ENCODE data around the gene POLR1B. TPM values are rescaled to one million over a fixed set of nuclear protein-coding genes. Genes with fewer than 3 reads are reported as not detected.
"Not testable (repeated sequence)": the region's sequence is repeated elsewhere in the genome, so short reads cannot be mapped to it uniquely, and the experiment has no call there.

Gene POLR1B
- total RNA-seq, 1 donor from 2014 or later = 40.8 TPM

GRCh38 chr2:112606547-112606946 is 64.3 kb downstream of the POLR1B start:
- Histone ChIP-seq H3K27me3 (ENCODE audit: control insufficient read depth, insufficient read depth, low read length) (no peaks in the 10 kb centered on the region), H3K36me3 (ENCODE audit: control insufficient read depth, insufficient read depth, low read length) (no peaks in the 10 kb centered on the region), H3K4me3 (ENCODE audit: low read depth, low read length) (no peak overlapping the region)
- no peak for DNase-seq (ENCODE audit: low read depth)
- FAIRE-seq = no peak
- TF ChIP-seq CTCF (IDR thresholded peaks at IDR 0.05; ENCODE audit: insufficient read depth, low read length, severe bottlenecking) = no peak

DNA sequence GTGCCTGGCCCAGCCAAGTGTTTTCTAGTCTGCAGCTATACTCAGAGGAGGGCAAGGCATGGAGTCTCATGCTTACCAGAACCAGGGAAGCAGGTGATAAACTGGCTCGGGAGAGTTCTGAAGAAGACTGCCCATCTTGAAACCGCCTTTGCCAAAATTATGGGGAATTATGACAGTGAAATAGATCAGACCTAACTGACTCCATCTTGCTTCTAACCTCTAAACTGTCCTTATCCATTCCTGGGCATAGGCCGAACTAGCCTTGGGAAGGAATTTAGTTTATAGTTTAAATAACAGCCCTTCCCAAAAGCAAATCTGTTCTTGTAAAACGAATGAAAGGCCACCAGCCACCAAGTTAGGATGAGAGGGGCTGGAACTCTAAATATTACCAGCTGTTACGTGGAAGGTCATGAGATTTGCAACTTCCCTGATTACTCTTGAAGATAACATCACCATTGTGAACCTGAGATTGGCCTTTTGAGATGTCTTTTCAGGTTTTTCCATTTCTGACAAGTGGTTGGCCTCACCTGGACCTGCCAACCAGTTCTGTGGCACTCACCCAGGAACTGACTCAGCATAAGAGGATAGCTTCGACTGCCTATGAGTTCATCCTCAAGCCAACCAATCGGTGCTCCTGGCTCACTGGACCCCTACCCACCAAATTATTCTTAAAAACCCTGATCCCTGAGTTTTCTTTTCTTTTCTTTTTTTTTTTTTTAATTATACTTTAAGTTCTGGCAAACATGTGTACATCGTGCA is 65.6 kb downstream of the POLR1B start:
- FAIRE-seq (no peak), DNase-seq (ENCODE audit: low read depth) (peak; percentile 57)
- Histone ChIP-seq H3K4me3 (ENCODE audit: low read depth, low read length) (no peak overlapping the region), H3K27me3 (ENCODE audit: control insufficient read depth, insufficient read depth, low read length) (no peaks in the 10 kb centered on the region), H3K36me3 (ENCODE audit: control insufficient read depth, insufficient read depth, low read length) (no peaks in the 10 kb centered on the region)
- TF ChIP-seq CTCF (IDR thresholded peaks at IDR 0.05; ENCODE audit: insufficient read depth, low read length, severe bottlenecking) = no peak

DNA sequence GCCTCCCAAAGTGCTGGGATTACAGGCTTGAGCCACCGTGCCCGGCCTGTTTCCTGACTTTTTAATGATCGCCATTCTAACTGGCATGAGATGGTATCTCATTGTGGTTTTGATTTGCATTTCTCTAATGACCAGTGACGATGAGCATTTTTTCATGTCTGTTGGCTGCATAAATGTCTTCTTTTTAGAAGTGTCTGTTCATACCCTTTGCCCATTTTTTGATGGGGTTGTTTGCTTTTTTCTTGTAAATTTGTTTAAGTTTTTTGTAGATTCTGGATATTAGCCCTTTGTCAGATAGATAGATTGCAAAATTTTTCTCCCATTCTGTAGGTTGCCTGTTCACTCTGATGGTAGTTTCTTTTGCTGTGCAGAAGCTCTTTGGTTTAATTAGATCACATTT is 67.1 kb downstream of the POLR1B start:
- not testable (repeated sequence) for H3K27me3 ChIP-seq (ENCODE audit: control insufficient read depth, insufficient read depth, low read length); H3K4me3 ChIP-seq (ENCODE audit: low read depth, low read length); DNase-seq (ENCODE audit: low read depth); H3K36me3 ChIP-seq (ENCODE audit: control insufficient read depth, insufficient read depth, low read length); FAIRE-seq

DNA sequence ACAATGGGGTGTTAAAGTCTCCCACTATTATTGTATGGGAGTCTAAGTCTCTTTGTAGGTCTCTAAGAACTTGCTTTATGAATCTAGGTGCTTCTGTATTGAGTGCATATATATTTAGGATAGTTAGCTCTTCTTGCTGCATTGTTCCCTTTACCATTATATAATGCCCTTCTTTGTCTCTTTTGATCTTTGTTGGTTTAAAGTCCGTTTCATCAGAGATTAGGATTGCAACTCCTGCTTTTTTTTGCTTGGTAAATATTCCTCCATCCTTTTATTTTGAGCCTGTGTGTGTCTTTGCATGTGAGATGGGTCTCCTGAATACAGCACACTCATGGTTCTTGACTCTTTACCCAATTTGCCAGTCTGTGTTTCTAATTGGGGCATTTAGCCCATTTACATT is 70.0 kb downstream of the POLR1B start:
- not testable (repeated sequence) for H3K27me3 ChIP-seq (ENCODE audit: control insufficient read depth, insufficient read depth, low read length); H3K36me3 ChIP-seq (ENCODE audit: control insufficient read depth, insufficient read depth, low read length); DNase-seq (ENCODE audit: low read depth); FAIRE-seq; H3K4me3 ChIP-seq (ENCODE audit: low read depth, low read length)

DNA sequence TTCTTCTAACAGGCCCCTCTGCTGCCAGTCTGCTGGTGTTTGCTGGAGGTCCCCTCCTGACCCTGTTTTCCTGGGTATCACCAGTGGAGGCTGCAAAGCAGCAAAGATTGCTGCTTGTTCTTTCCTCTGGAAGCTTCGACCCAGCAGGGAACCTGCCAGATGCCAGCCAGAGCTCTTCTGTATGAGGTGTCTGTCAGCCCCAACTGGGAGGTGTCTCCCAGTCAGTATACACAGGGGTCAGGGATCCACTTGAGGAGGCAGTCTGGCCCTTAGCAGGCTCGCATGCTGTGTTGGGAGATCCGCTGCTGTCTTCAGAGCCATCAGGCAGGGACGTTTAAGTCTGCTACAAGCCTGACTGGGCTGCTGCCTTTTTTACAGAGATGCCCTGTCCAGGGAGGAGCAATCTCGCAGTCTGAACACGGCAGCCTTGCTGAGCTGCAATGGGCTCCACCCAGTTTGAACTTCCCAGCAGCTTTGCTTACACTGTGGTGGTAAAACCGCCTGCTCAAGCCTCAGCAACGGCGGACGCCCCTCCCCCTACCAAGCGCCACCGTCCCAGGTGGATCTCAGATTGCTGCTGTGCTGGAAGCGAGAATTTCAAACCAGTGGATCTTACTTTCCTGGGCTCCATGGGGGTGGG is 72.1 kb downstream of the POLR1B start:
- Histone ChIP-seq H3K27me3 (ENCODE audit: control insufficient read depth, insufficient read depth, low read length) (no peaks in the 10 kb centered on the region), H3K36me3 (ENCODE audit: control insufficient read depth, insufficient read depth, low read length) (no peaks in the 10 kb centered on the region), H3K4me3 (ENCODE audit: low read depth, low read length) (no peak overlapping the region)
- no peak for DNase-seq (ENCODE audit: low read depth)
- no peak for TF ChIP-seq CTCF (IDR thresholded peaks at IDR 0.05; ENCODE audit: insufficient read depth, low read length, severe bottlenecking)
- no peak for FAIRE-seq

- DNase-seq (ENCODE audit: low read depth) = no peak
- no peak for FAIRE-seq
- Histone ChIP-seq H3K36me3 (ENCODE audit: control insufficient read depth, insufficient read depth, low read length) (no peaks in the 10 kb centered on the region), H3K27me3 (ENCODE audit: control insufficient read depth, insufficient read depth, low read length) (no peaks in the 10 kb centered on the region), H3K4me3 (ENCODE audit: low read depth, low read length) (no peak overlapping the region)
- TF ChIP-seq CTCF (IDR thresholded peaks at IDR 0.05; ENCODE audit: insufficient read depth, low read length, severe bottlenecking) = no peak
Observed at GRCh38 chr2:112615051-112615450, 72.8 kb downstream of the POLR1B start.

GRCh38 chr2:112615798-112616197 is 73.5 kb downstream of the POLR1B start:
- not testable (repeated sequence) for DNase-seq (ENCODE audit: low read depth); H3K27me3 ChIP-seq (ENCODE audit: control insufficient read depth, insufficient read depth, low read length); H3K36me3 ChIP-seq (ENCODE audit: control insufficient read depth, insufficient read depth, low read length); H3K4me3 ChIP-seq (ENCODE audit: low read depth, low read length); FAIRE-seq

All from bronchial epithelial cell (primary cell).